GM12801 (cell line): Measurements from ENCODE around the gene HS3ST5.

Experiments
- TF ChIP-seq, protein P1 (sequence below): IDR thresholded peaks from one replicate; pipeline ENCODE4 v1.5.1; 2011; ENCODE audit warnings: control low read depth; ENCODE audit not compliant: insufficient read length; ENCODE audit errors: extremely low read depth

HS3ST5 gene

DNA sequence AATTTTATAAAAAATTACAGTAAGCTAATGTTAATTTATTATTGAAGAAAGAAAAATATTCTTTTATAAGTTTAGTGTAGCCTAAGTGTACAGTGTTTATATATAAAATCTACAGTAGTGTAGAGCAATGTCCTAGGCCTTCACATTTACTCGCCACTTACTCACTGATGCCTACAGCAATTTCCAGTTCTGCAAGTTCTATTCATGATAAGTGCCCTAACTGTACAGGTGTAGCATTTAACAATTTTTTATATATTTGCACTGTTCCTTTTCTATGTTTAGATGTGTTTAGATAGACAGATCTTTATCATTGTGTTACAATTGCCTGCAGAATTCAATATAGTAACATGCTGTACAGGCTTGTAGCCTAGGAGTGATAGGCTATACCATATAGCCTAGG lies 291.8 kb downstream of the HS3ST5 start:
- TF ChIP-seq, protein P1, sequence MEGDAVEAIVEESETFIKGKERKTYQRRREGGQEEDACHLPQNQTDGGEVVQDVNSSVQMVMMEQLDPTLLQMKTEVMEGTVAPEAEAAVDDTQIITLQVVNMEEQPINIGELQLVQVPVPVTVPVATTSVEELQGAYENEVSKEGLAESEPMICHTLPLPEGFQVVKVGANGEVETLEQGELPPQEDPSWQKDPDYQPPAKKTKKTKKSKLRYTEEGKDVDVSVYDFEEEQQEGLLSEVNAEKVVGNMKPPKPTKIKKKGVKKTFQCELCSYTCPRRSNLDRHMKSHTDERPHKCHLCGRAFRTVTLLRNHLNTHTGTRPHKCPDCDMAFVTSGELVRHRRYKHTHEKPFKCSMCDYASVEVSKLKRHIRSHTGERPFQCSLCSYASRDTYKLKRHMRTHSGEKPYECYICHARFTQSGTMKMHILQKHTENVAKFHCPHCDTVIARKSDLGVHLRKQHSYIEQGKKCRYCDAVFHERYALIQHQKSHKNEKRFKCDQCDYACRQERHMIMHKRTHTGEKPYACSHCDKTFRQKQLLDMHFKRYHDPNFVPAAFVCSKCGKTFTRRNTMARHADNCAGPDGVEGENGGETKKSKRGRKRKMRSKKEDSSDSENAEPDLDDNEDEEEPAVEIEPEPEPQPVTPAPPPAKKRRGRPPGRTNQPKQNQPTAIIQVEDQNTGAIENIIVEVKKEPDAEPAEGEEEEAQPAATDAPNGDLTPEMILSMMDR: no peak

DNA sequence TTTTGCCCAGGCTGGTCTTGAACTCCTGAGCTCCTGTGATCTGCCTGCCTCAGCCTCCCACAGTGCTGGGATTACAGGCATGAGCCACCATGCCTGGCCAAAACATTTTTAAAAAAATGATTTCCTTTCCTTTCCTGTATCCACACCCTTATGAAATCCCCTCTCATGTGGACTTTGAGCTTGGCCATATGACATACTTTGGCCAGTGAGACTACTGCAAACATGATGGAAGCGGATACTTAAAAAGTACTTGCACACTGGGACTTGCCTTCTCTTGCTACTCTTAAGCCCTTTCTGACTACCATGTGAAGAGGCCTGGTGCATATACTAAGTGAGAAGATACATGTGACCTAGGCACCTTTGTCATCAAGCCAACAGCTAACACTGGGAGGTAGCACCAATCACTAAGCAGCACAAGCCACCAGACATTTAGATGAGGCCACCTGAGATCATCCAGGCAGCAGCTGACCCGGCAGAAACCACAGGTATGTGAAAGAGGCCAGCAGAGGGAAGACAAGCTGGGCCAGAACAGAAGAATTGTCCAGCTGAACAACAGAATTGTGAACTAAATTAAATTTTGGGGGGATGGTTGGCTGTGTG lies 293.4 kb downstream of the HS3ST5 start:
- TF ChIP-seq, protein P1: no peak

DNA sequence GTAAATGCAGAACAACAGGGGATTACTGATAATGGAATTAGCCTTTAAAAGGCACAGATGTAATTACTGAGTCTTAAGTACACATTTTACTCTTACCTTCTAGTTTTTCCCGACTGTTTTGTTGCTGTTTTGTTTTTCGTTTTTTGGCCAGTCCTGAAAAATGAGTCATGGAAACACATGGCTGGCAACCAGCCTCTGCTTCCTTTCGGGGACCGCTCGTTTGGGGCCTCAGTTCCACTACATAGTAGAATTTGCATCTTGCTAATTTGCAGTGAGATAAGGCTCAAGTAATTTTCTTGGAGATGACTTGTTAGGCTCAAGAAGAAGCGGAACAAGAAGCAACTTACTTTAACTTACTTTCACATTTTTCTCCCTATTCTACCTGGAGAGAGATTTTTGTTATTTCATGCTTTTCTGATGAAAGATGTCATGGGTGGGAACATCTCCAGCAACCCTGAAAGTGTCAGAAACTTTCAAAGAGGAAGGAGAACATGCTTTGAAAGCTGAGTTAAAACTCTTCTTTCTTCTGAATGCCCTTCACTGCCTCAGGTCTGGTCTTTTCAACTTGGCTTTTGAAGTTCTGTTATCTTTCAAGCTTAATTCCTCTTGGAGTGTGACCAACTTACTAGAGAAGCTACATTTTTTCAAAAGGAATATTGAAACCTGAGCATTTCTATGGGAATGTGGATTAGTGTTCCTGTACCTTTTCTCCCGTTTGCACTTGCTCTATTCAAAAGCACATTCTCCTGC lies 300.4 kb downstream of the HS3ST5 start:
- TF ChIP-seq, protein P1: no peak

DNA sequence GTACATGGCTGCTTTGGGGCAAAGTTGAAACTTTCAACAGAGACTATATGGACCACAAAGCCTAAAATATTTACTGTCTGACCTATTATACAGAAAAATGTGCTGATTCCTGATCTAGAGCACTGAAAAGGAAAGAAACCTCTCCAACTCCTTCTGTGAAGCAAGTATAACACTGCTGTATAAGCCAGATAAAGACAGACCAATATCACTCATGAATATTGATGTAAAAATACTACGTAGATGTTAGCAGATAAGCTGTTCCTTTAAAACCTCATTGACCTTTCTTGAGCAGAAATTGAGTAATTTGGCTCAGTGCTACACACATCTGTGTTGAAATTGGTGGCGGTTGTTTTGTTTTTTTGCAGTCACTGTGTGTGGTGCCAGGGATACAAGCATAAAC lies 302.0 kb downstream of the HS3ST5 start:
- TF ChIP-seq, protein P1: no peak

DNA sequence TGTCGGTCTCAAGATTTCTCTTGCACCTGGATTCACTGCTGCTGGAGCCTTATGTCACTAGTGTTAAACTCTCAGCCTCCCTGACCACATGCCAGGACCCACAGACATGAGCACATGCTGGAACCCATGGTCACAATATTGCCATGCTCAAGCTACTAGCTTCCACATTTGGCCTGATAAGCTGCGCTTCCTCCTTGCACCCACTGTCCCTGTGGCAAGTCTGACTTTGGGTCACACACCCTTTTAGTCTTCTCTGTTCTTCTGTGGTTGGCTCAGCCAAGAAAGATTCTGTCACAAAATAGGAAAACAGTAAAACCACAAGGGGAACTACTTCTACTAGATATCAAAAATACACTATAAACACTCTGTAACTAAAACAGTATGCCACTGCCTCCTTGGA lies 303.0 kb downstream of the HS3ST5 start:
- TF ChIP-seq, protein P1: no peak

DNA sequence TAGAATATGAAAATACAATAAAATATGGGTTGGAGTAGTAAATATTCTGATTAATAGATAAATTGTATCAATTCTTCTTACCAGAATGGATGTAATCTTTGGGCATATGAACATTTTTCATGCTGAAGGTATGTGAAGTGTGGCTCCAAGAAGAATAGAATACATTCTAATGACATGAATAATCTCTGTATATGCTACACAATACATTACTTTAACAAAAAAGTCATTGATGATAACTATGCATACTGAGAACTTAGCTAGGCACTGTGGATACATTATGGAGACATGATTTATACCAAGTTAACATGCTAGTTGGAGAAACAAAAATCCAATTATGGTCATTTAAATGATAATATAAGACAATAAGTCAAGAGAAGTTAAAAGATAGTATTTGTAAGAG lies 309.2 kb downstream of the HS3ST5 start:
- TF ChIP-seq, protein P1: no peak

DNA sequence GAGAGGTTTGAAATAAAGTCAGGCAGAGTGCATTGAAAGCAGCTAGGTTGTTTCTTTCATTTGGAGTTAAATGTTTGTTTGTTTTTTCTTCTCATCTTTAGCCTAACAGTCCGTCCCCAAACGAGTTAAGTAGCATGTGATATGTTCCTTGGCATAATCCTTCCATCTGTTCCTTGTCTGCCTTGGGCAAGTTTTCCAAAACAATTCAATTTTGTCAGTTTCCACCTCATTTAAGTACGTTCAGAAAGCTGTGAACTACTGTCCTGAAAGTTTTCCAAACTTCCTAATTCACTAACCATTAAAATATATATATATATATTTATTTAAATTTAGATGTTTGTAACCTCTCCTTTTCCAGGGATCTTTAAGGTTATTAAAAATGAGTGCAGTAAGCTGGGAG lies 310.1 kb downstream of the HS3ST5 start:
- TF ChIP-seq, protein P1: no peak
